KMS-11 (cell line): Measurements from ENCODE around the gene DNAJB6.

Experiments
- H2AFZ ChIP-seq: fragments of 200-600 bp; sonication (generic); 2 replicates; pipeline ENCODE4 v1.6.1; 2016; ENCODE audit warnings: antibody characterized with exemption, mixed run types, low read depth
- H3K27ac ChIP-seq: fragments of 200-600 bp; sonication (generic); 2 replicates; pipeline ENCODE4 v1.6.1; 2016; ENCODE audit warnings: mild to moderate bottlenecking, mixed run types
- H3K27me3 ChIP-seq: fragments of 200-600 bp; sonication (generic); 2 replicates; pipeline ENCODE4 v1.6.1; 2017; ENCODE audit warnings: mild to moderate bottlenecking, low read depth, mixed run types, moderate library complexity; ENCODE audit not compliant: insufficient read depth
- H3K36me3 ChIP-seq: fragments of 200-600 bp; sonication (generic); 2 replicates; pipeline ENCODE4 v1.6.1; 2017; ENCODE audit warnings: mild to moderate bottlenecking, mixed run types; ENCODE audit not compliant: insufficient read depth
- H3K4me1 ChIP-seq: fragments of 200-600 bp; sonication (generic); 2 replicates; pipeline ENCODE4 v1.6.1; 2016; ENCODE audit warnings: mild to moderate bottlenecking, low read depth, mixed run types; ENCODE audit not compliant: poor library complexity, severe bottlenecking
- H3K4me2 ChIP-seq: fragments of 200-600 bp; sonication (generic); 2 replicates; pipeline ENCODE4 v1.7.0; 2016; ENCODE audit warnings: mild to moderate bottlenecking, mixed run types
- H3K4me3 ChIP-seq: fragments of 200-600 bp; sonication (generic); IDR thresholded peaks from 2 replicates; pipeline ENCODE4 v1.6.1; 2017; ENCODE audit warnings: low read depth, low read length, mixed read lengths; ENCODE audit not compliant: insufficient read depth
- H3K79me2 ChIP-seq: fragments of 200-600 bp; sonication (generic); 2 replicates; pipeline ENCODE4 v1.6.1; 2016; ENCODE audit warnings: low read depth, mixed run types; ENCODE audit not compliant: insufficient read depth
- H3K9ac ChIP-seq: fragments of 200-600 bp; sonication (generic); 2 replicates; pipeline ENCODE4 v1.6.1; 2016; ENCODE audit warnings: mild to moderate bottlenecking, mixed run types
- H4K20me1 ChIP-seq: fragments of 200-600 bp; sonication (generic); 2 replicates; pipeline ENCODE4 v1.6.1; 2016; ENCODE audit warnings: mild to moderate bottlenecking, mixed run types; ENCODE audit not compliant: insufficient read depth
- TF ChIP-seq, protein P1 (sequence below): fragments of 200-600 bp; sonication (generic); conservative IDR thresholded peaks from 2 replicates; pipeline ENCODE4 v1.6.1; 2017; ENCODE audit warnings: low read depth, mild to moderate bottlenecking, antibody characterized with exemption, low read length, moderate library complexity, mixed read lengths

DNAJB6 gene

DNA sequence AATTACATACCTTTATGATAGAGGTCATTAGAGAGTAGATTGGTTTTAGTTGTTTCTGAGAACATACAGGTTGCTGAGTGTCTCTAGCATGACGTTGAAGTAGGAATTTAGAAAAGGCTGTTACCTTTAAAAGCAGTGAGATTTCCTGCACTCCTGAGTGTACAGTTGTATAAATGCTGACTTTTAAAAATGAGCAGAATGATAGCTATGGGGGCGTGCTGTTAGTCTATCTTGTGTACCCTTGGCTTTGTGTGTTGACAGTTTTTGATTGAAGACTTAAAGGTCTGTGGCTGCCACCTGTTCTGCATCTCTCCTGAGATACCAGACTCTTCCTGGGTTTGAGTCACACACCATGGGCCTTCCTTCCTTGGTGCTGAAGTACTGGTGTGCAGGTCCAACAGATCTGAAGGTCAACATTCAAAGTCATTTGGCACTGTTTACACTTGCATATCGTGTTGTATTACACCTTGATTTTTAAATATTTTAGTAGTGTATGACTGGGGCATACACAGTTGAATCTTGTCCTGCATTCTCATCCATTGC is 23.8 kb downstream of the DNAJB6 start:
- no peaks in the 10 kb centered on the region for H3K4me1 ChIP-seq
- H4K20me1 ChIP-seq: peaks cover 46% of the 10 kb centered on the region
- H2AFZ ChIP-seq: no peak overlapping the region
- H3K4me3 ChIP-seq: no peak overlapping the region
- no peaks in the 10 kb centered on the region for H3K27me3 ChIP-seq
- no peak overlapping the region for H3K27ac ChIP-seq
- H3K79me2 ChIP-seq: peaks cover 98% of the 10 kb centered on the region
- H3K4me2 ChIP-seq: no peak overlapping the region
- TF ChIP-seq, protein P1, sequence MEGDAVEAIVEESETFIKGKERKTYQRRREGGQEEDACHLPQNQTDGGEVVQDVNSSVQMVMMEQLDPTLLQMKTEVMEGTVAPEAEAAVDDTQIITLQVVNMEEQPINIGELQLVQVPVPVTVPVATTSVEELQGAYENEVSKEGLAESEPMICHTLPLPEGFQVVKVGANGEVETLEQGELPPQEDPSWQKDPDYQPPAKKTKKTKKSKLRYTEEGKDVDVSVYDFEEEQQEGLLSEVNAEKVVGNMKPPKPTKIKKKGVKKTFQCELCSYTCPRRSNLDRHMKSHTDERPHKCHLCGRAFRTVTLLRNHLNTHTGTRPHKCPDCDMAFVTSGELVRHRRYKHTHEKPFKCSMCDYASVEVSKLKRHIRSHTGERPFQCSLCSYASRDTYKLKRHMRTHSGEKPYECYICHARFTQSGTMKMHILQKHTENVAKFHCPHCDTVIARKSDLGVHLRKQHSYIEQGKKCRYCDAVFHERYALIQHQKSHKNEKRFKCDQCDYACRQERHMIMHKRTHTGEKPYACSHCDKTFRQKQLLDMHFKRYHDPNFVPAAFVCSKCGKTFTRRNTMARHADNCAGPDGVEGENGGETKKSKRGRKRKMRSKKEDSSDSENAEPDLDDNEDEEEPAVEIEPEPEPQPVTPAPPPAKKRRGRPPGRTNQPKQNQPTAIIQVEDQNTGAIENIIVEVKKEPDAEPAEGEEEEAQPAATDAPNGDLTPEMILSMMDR: no peak
- peaks cover 40% of the 10 kb centered on the region; the same call in 1 of the 2 replicates for H3K36me3 ChIP-seq
- H3K9ac ChIP-seq: no peak overlapping the region

DNA sequence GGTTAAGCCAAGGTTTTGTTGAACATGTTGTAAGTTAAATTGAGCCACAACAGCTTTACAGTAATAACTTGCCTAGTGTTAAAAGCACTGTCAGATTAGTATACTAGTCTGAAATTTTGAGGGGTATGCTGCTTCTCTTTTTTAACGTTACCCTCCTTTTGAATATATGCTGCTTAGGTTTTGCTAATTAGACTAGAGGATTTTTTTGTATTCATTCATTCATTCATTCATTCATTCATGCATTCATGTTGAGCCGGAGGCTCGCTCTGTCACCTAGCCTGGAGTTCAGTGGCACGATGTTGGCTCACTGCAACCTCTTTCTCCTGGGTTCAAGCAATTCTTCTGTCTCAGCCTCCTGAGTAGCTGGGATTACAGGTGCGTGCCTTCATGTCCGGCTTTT is 24.7 kb downstream of the DNAJB6 start:
- Histone ChIP-seq H3K4me1 (no peaks in the 10 kb centered on the region), H3K36me3 (peaks cover 47% of the 10 kb centered on the region; the same call in 1 of the 2 replicates), H3K27me3 (no peaks in the 10 kb centered on the region), H2AFZ (no peak overlapping the region), H3K9ac (no peak overlapping the region), H3K4me2 (no peak overlapping the region), H4K20me1 (peaks cover 36% of the 10 kb centered on the region), H3K79me2 (peaks cover 98% of the 10 kb centered on the region), H3K27ac (no peak overlapping the region), H3K4me3 (no peak overlapping the region)
- TF ChIP-seq, protein P1: no peak

DNA sequence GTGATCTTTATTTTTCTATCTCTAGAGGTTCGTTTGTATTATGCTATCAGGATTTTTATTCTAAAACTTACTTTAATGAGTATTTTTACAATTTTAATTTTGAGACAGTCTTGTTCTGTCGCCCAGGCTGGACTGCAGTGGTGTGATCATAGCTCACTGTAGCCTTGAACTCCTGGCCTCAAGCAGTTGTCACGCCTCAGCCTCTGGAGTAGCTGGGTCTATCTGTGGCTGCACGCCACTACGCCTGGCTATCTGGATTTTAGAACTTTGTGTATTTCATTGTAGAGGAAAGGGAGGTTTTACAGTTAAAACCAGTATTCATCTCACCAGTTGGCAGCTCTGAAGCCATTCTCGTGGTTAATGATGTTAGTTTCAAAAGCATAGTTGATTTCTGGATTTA is 25.9 kb downstream of the DNAJB6 start:
- H3K79me2 ChIP-seq: peaks cover 100% of the 10 kb centered on the region
- H3K4me1 ChIP-seq: no peaks in the 10 kb centered on the region
- H2AFZ ChIP-seq: no peak overlapping the region
- TF ChIP-seq, protein P1: no peak
- H3K4me3 ChIP-seq: no peak overlapping the region
- peaks cover 27% of the 10 kb centered on the region for H4K20me1 ChIP-seq
- no peak overlapping the region for H3K27ac ChIP-seq
- no peak overlapping the region for H3K9ac ChIP-seq
- no peak overlapping the region for H3K4me2 ChIP-seq
- no peaks in the 10 kb centered on the region for H3K27me3 ChIP-seq
- H3K36me3 ChIP-seq: peaks cover 59% of the 10 kb centered on the region; the same call in 1 of the 2 replicates

DNA sequence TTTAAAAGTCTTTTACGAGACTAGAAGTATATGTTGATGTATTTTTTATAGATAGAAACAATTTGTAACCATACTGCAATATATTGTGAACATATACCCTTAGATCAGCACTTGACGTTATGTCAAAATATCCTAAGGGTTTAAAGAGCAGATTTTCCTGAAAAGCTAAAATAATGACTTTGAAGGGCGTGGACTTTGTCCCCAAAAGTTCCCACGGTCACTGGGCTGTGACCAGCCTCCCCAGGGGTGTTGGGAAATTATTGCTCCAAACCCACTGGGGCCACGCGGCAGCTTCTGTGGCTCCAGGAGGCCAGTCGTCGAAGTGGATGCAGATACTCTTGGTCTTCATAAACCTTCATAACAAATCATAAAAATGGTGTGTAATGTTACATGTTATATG is 29.9 kb downstream of the DNAJB6 start:
- Histone ChIP-seq H3K9ac (no peak overlapping the region), H3K4me3 (no peak overlapping the region), H3K27me3 (no peaks in the 10 kb centered on the region), H3K4me1 (no peaks in the 10 kb centered on the region), H3K27ac (no peak overlapping the region), H4K20me1 (peaks cover 7% of the 10 kb centered on the region; the same call in 1 of the 2 replicates), H3K4me2 (no peak overlapping the region), H3K79me2 (peaks cover 67% of the 10 kb centered on the region), H2AFZ (no peak overlapping the region), H3K36me3 (peaks cover 57% of the 10 kb centered on the region; the same call in 1 of the 2 replicates)
- TF ChIP-seq, protein P1: no peak
